ENCODE data around the gene XPO4. TPM values are rescaled to one million over a fixed set of nuclear protein-coding genes. Genes with fewer than 3 reads are reported as not detected.

The XPO4 gene
- total and polyA plus RNA-seq, 11 donors = 4.8 to 53.7 (median 25.6) TPM

- H3K36me3 ChIP-seq = no peaks in the 10 kb centered on the region
- intact Hi-C loops (cut with DNase I) = no loop called here
- H3K4me1 ChIP-seq = no peaks in the 10 kb centered on the region
- no peaks in the 10 kb centered on the region for H3K9me3 ChIP-seq
- peaks cover 0 to 3% (median 0%) of the 10 kb centered on the region in 9 donors for H3K27me3 ChIP-seq
- no peak for TF ChIP-seq POLR2A (IDR thresholded peaks at IDR 0.05)
- no peak for TF ChIP-seq CTCF (IDR thresholded peaks at IDR 0.05)
- H3K27ac ChIP-seq = no peak overlapping the region
- DNase-seq = no peak
- 90 to 96% (median 93%) methylated on average over 6 of the region's 6 CpGs for WGBS, 4 donors
- no peak overlapping the region for H3K4me3 ChIP-seq
- ATAC-seq = no peak
Observed at GRCh38 chr13:20911037-20911436, 8.5 kb upstream of the XPO4 start.

GRCh38 chr13:20908714-20909497 lies 6.4 kb upstream of the XPO4 start:
- Histone ChIP-seq H3K9me3 (no peaks in the 10 kb centered on the region), H3K27me3 (peaks cover 0 to 3% (median 0%) of the 10 kb centered on the region in 9 donors), H3K27ac (no peak overlapping the region), H3K36me3 (no peaks in the 10 kb centered on the region), H3K4me1 (no peaks in the 10 kb centered on the region), H3K4me3 (no peak overlapping the region)
- 62 to 65% (median 64%) methylated on average over 6 of the region's 6 CpGs for WGBS, 4 donors
- TF ChIP-seq POLR2A (IDR thresholded peaks at IDR 0.05) (no peak), CTCF (IDR thresholded peaks at IDR 0.05) (no peak)
- ATAC-seq (no peak), DNase-seq (no peak)
- intact Hi-C loops (cut with DNase I) = no loop called here

- Histone ChIP-seq H3K36me3 (peaks cover 0 to 8% (median 3%) of the 10 kb centered on the region in 9 donors), H3K27ac (no peak overlapping the region), H3K4me3 (no peak overlapping the region), H3K27me3 (peaks cover 0 to 3% (median 0%) of the 10 kb centered on the region in 9 donors), H3K9me3 (no peaks in the 10 kb centered on the region), H3K4me1 (peaks cover 0 to 22% (median 15%) of the 10 kb centered on the region in 12 donors)
- DNase-seq (no peak), ATAC-seq (no peak)
- intact Hi-C loops (cut with DNase I) = loop anchor here in 2 of 10 donors (5.0 kb wide), 3 partner anchors 58 to 133 kb away; partner anchors contain the start of gene EEF1AKMT1 (in 1 of the 2)
- TF ChIP-seq POLR2A (IDR thresholded peaks at IDR 0.05) (no peak), CTCF (IDR thresholded peaks at IDR 0.05) (no peak)
Observed at GRCh38 chr13:20904908-20905307, 2.4 kb upstream of the XPO4 start.

- ATAC-seq = no peak
- intact Hi-C loops (cut with DNase I) = loop anchor here in 2 of 10 donors (2.0 to 5.0 kb wide), 4 partner anchors 56 to 336 kb away; partner anchors contain the start of genes EEF1AKMT1 (in 1 of the 2) and IFT88 (in 1 of the 2)
- Histone ChIP-seq H3K4me3 (peak overlapping the region; percentile 72 to 99 (median 92)), H3K27me3 (no peaks in the 10 kb centered on the region), H3K4me1 (peaks cover 0 to 24% (median 15%) of the 10 kb centered on the region in 12 donors), H3K36me3 (peaks cover 0 to 17% (median 5%) of the 10 kb centered on the region in 9 donors), H3K27ac (peak overlapping the region; percentile 86 to 97 (median 92)), H3K9me3 (no peaks in the 10 kb centered on the region)
- WGBS, 4 donors = 15 to 27% (median 25%) methylated on average over 14 of the region's 14 CpGs
- no peak for DNase-seq
- TF ChIP-seq CTCF (IDR thresholded peaks at IDR 0.05) = no peak
- no peak for TF ChIP-seq POLR2A (IDR thresholded peaks at IDR 0.05)
Observed at GRCh38 chr13:20903164-20903475, 574 bp upstream of the XPO4 start.

All from heart left ventricle (tissue), 16 donors.